Daoy (cell line): Measurements from ENCODE around the gene RETNLB. TPM values are rescaled to one million over a fixed set of nuclear protein-coding genes. Genes with fewer than 3 reads are reported as not detected.

Experiments
- total RNA-seq: library from RNA; depleted of rRNA; stranded (reverse); fragments of >200 nt; shearing (Covaris generic); gene quantifications from 2 replicates; pipeline ENCODE4 v1.2.3, GENCODE V29; 2014; rRNA removed

The RETNLB gene
- total RNA-seq, 1 experiment from 2014 or later: not detected

Other genes starting within 250 kb of the RETNLB start
- 0.18 and 1.1 TPM in 2 replicates for gene MYH15, start 246.8 kb downstream of the RETNLB start, total RNA-seq
- 59.8 and 69.6 TPM in 2 replicates for gene CIP2A, start 168.0 kb downstream of the RETNLB start, total RNA-seq
- gene DZIP3, start 167.7 kb downstream of the RETNLB start, total RNA-seq: 8.2 and 16.8 TPM in 2 replicates
- gene TRAT1, start 65.4 kb upstream of the RETNLB start, total RNA-seq: not detected in 2 replicates
- gene GUCA1C, start 196.5 kb upstream of the RETNLB start, total RNA-seq: not detected in 2 replicates